GM12891 (cell line): Measurements from ENCODE around the gene MAPKBP1.

ENCODE experiments used
- PAX5 ChIP-seq: IDR thresholded peaks from 2 replicates; pipeline ENCODE4 v1.6.1; 2011; ENCODE audit warnings: low read length, moderate library complexity, mild to moderate bottlenecking; ENCODE audit not compliant: insufficient read depth, severe bottlenecking
- POLR2A ChIP-seq: IDR thresholded peaks from 2 replicates; pipeline ENCODE4 v1.6.1; 2011; ENCODE audit warnings: low read depth, low read length, control low read depth
- POLR2AphosphoS5 ChIP-seq: IDR thresholded peaks from 2 replicates; pipeline ENCODE4 v1.6.1; 2011; ENCODE audit warnings: low read depth, low read length, control low read depth

DNA sequence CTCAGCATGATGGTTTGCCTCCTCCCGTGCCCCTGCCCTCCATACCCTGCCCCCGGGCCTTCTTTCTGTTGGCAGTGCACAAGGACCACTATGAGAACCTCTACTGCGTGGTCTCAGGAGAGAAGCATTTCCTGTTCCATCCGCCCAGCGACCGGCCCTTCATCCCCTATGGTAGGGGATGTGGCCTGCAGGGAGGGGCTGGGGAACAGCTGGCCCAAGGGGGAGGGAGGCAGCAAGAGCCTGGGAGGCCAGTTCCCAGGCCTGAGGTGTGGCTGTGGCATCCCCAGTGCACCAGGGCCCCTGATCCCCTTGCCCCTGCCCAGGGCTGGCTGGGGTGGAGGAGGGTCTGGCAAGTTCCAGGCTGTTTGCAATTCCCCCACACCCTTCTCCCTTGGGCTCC lies 61.8 kb downstream of the MAPKBP1 start:
- TF ChIP-seq POLR2A (no peak), POLR2AphosphoS5 (no peak), PAX5 (no peak)
